Measurements from ENCODE around the gene PLPPR5. TPM values are rescaled to one million over a fixed set of nuclear protein-coding genes. Genes with fewer than 3 reads are reported as not detected.

Gene PLPPR5
- total RNA-seq, 1 donor from 2014 or later = not detected

GRCh38 chr1:98967122-98967521 is 37.5 kb downstream of the PLPPR5 start:
- no peak for DNase-seq

GRCh38 chr1:98965394-98965793 is 39.3 kb downstream of the PLPPR5 start:
- no peak for DNase-seq

- DNase-seq = no peak
These were observed 40.5 kb downstream of the PLPPR5 start for GRCh38 chr1:98964198-98964597.

GRCh38 chr1:98963064-98963758 is 41.5 kb downstream of the PLPPR5 start:
- DNase-seq = no peak

GRCh38 chr1:98962156-98962555 is 42.5 kb downstream of the PLPPR5 start:
- no peak for DNase-seq

- no peak for DNase-seq
These were observed 55.0 kb downstream of the PLPPR5 start for GRCh38 chr1:98949621-98950020.

GRCh38 chr1:98949166-98949565 is 55.5 kb downstream of the PLPPR5 start:
- DNase-seq = no peak

- no peak for DNase-seq
These were observed 57.6 kb downstream of the PLPPR5 start for GRCh38 chr1:98947071-98947470.

GRCh38 chr1:98940722-98941079 is 64.0 kb downstream of the PLPPR5 start:
- DNase-seq = no peak

GRCh38 chr1:98940069-98940721 is 64.5 kb downstream of the PLPPR5 start:
- no peak for DNase-seq

GRCh38 chr1:98939471-98939870 is 65.2 kb downstream of the PLPPR5 start:
- no peak for DNase-seq

GRCh38 chr1:98937347-98937746 is 67.3 kb downstream of the PLPPR5 start:
- DNase-seq = no peak

- no peak for DNase-seq
These were observed 72.5 kb downstream of the PLPPR5 start for GRCh38 chr1:98932184-98932583.

- DNase-seq = no peak
These were observed 73.4 kb downstream of the PLPPR5 start for GRCh38 chr1:98931128-98931835.

GRCh38 chr1:98929437-98929836 is 75.2 kb downstream of the PLPPR5 start:
- DNase-seq = no peak

- DNase-seq = no peak
These were observed 78.1 kb downstream of the PLPPR5 start for GRCh38 chr1:98926597-98926996.

GRCh38 chr1:98924977-98925376 is 79.7 kb downstream of the PLPPR5 start:
- DNase-seq = no peak

- no peak for DNase-seq
These were observed 81.0 kb downstream of the PLPPR5 start for GRCh38 chr1:98923667-98924066.

GRCh38 chr1:98921817-98922216 is 82.8 kb downstream of the PLPPR5 start:
- no peak for DNase-seq

GRCh38 chr1:98920441-98921110 is 84.1 kb downstream of the PLPPR5 start:
- DNase-seq = peak; percentile 23

- DNase-seq = no peak
These were observed 85.0 kb downstream of the PLPPR5 start for GRCh38 chr1:98919652-98920051.

- DNase-seq = no peak
These were observed 85.5 kb downstream of the PLPPR5 start for GRCh38 chr1:98919211-98919610.

- DNase-seq = no peak
These were observed 90.1 kb downstream of the PLPPR5 start for GRCh38 chr1:98914547-98914946.
